Measurements from ENCODE around the gene INPP4B.
A peak's percentile ranks its signal among the peaks of the same experiment; 100 is the strongest.

The INPP4B gene

GRCh38 chr4:142383354-142383753, 462.7 kb downstream of the INPP4B start:
- Histone ChIP-seq H3K14ac (ENCODE audit: low read length in 2 of 2) (no peak overlapping the region), H3K4me2 (ENCODE audit: low read length, poor library complexity, severe bottlenecking) (no peak overlapping the region), H3K4me3 (ENCODE audit: insufficient read depth in 1 of 2, low read depth in 1 of 2, low read length in 2 of 2) (no peak overlapping the region), H2AFZ (ENCODE audit: low read depth, low read length) (no peak overlapping the region), H2BK5ac (ENCODE audit: low read depth, low read length, poor library complexity, severe bottlenecking) (no peak overlapping the region), H2BK120ac (ENCODE audit: low read depth, low read length) (no peak overlapping the region), H3K36me3 (ENCODE audit: control insufficient read depth in 1 of 2, insufficient read depth in 2 of 2, low read depth in 1 of 2, low read length in 2 of 2) (no peaks in the 10 kb centered on the region), H3K27ac (ENCODE audit: low read length, poor library complexity, severe bottlenecking) (no peak overlapping the region), H3K27me3 (ENCODE audit: control insufficient read depth in 1 of 2, insufficient read depth in 1 of 2, low read length in 2 of 2) (no peaks in the 10 kb centered on the region), H2BK15ac (ENCODE audit: low read depth, poor library complexity, severe bottlenecking) (no peak overlapping the region), H2BK12ac (ENCODE audit: low read length in 2 of 2) (no peak overlapping the region), H4K91ac (ENCODE audit: low read length) (no peak overlapping the region), H4K8ac (ENCODE audit: low read length) (no peak overlapping the region), H3K9ac (ENCODE audit: low read length) (no peak overlapping the region), H3K4ac (ENCODE audit: low read depth in 1 of 2, low read length in 2 of 2) (no peak overlapping the region), H3K18ac (ENCODE audit: low read depth in 1 of 2, low read length in 2 of 2) (no peak overlapping the region), H3K79me1 (replicated peaks; ENCODE audit: low read length, poor library complexity, severe bottlenecking) (peaks cover 5% of the 10 kb centered on the region), H3K4me1 (ENCODE audit: control insufficient read depth, insufficient read depth, low read depth, low read length) (peaks cover 3% of the 10 kb centered on the region), H3K9me3 (ENCODE audit: control insufficient read depth, low read length) (no peaks in the 10 kb centered on the region), H2AK5ac (ENCODE audit: low read length, severe bottlenecking) (no peak overlapping the region), H3K23ac (ENCODE audit: low read length in 2 of 2) (no peak overlapping the region)
- no peak for DNase-seq

- H3K4me2 ChIP-seq (ENCODE audit: low read length, poor library complexity, severe bottlenecking): no peak overlapping the region
- peak overlapping the region; percentile 2 to 47 for H2BK12ac ChIP-seq (ENCODE audit: low read length in 2 of 2)
- H3K9ac ChIP-seq (ENCODE audit: low read length): peak overlapping the region; percentile 16
- H3K4ac ChIP-seq (ENCODE audit: low read depth in 1 of 2, low read length in 2 of 2): no peak overlapping the region
- no peaks in the 10 kb centered on the region for H3K9me3 ChIP-seq (ENCODE audit: control insufficient read depth, low read length)
- H2AK5ac ChIP-seq (ENCODE audit: low read length, severe bottlenecking): peak overlapping the region; percentile 72
- H3K36me3 ChIP-seq (ENCODE audit: control insufficient read depth in 1 of 2, insufficient read depth in 2 of 2, low read depth in 1 of 2, low read length in 2 of 2): no peaks in the 10 kb centered on the region
- no peak overlapping the region for H2AFZ ChIP-seq (ENCODE audit: low read depth, low read length)
- peak overlapping the region; percentile 0 for H2BK120ac ChIP-seq (ENCODE audit: low read depth, low read length)
- peak overlapping the region; percentile 57 for H3K27ac ChIP-seq (ENCODE audit: low read length, poor library complexity, severe bottlenecking)
- no peak overlapping the region for H3K4me3 ChIP-seq (ENCODE audit: insufficient read depth in 1 of 2, low read depth in 1 of 2, low read length in 2 of 2)
- WGBS: 14% methylated on average over 4 of the region's 5 CpGs
- no peak overlapping the region for H2BK15ac ChIP-seq (ENCODE audit: low read depth, poor library complexity, severe bottlenecking)
- no peak overlapping the region for H3K14ac ChIP-seq (ENCODE audit: low read length in 2 of 2)
- peak overlapping the region; percentile 45 for H4K8ac ChIP-seq (ENCODE audit: low read length)
- H3K4me1 ChIP-seq (ENCODE audit: control insufficient read depth, insufficient read depth, low read depth, low read length): peaks cover 3% of the 10 kb centered on the region
- no peak overlapping the region for H3K23ac ChIP-seq (ENCODE audit: low read length in 2 of 2)
- peaks cover 4% of the 10 kb centered on the region for H3K79me1 ChIP-seq (replicated peaks; ENCODE audit: low read length, poor library complexity, severe bottlenecking)
- no peaks in the 10 kb centered on the region for H3K27me3 ChIP-seq (ENCODE audit: control insufficient read depth in 1 of 2, insufficient read depth in 1 of 2, low read length in 2 of 2)
- H2BK5ac ChIP-seq (ENCODE audit: low read depth, low read length, poor library complexity, severe bottlenecking): no peak overlapping the region
- H4K91ac ChIP-seq (ENCODE audit: low read length): no peak overlapping the region
- peak overlapping the region in 1 of 2 experiments; percentile 64 for H3K18ac ChIP-seq (ENCODE audit: low read depth in 1 of 2, low read length in 2 of 2)
- peak; percentile 28 for DNase-seq
Observed at GRCh38 chr4:142380052-142380602, 466.0 kb downstream of the INPP4B start.

- Histone ChIP-seq H3K18ac (ENCODE audit: low read depth in 1 of 2, low read length in 2 of 2) (no peak overlapping the region), H3K4me3 (ENCODE audit: insufficient read depth in 1 of 2, low read depth in 1 of 2, low read length in 2 of 2) (no peak overlapping the region), H3K9me3 (ENCODE audit: control insufficient read depth, low read length) (no peaks in the 10 kb centered on the region), H2BK12ac (ENCODE audit: low read length in 2 of 2) (peak overlapping the region; percentile 2 to 46), H3K4me2 (ENCODE audit: low read length, poor library complexity, severe bottlenecking) (no peak overlapping the region), H3K9ac (ENCODE audit: low read length) (peak overlapping the region; percentile 28), H3K4me1 (ENCODE audit: control insufficient read depth, insufficient read depth, low read depth, low read length) (peaks cover 3% of the 10 kb centered on the region), H3K14ac (ENCODE audit: low read length in 2 of 2) (no peak overlapping the region), H2BK15ac (ENCODE audit: low read depth, poor library complexity, severe bottlenecking) (no peak overlapping the region), H4K91ac (ENCODE audit: low read length) (no peak overlapping the region), H3K27ac (ENCODE audit: low read length, poor library complexity, severe bottlenecking) (peak overlapping the region; percentile 57), H3K79me1 (replicated peaks; ENCODE audit: low read length, poor library complexity, severe bottlenecking) (peaks cover 4% of the 10 kb centered on the region), H3K23ac (ENCODE audit: low read length in 2 of 2) (no peak overlapping the region), H3K36me3 (ENCODE audit: control insufficient read depth in 1 of 2, insufficient read depth in 2 of 2, low read depth in 1 of 2, low read length in 2 of 2) (no peaks in the 10 kb centered on the region), H2BK5ac (ENCODE audit: low read depth, low read length, poor library complexity, severe bottlenecking) (no peak overlapping the region), H3K4ac (ENCODE audit: low read depth in 1 of 2, low read length in 2 of 2) (peak overlapping the region in 1 of 2 experiments; percentile 92), H2BK120ac (ENCODE audit: low read depth, low read length) (peak overlapping the region; percentile 0), H4K8ac (ENCODE audit: low read length) (peak overlapping the region; percentile 9), H2AFZ (ENCODE audit: low read depth, low read length) (peak overlapping the region; percentile 15), H2AK5ac (ENCODE audit: low read length, severe bottlenecking) (no peak overlapping the region), H3K27me3 (ENCODE audit: control insufficient read depth in 1 of 2, insufficient read depth in 1 of 2, low read length in 2 of 2) (no peaks in the 10 kb centered on the region)
- 19% methylated on average over 4 of the region's 4 CpGs for WGBS
- DNase-seq: peak; percentile 76
Observed at GRCh38 chr4:142379277-142380051, 466.6 kb downstream of the INPP4B start.

GRCh38 chr4:142378179-142378578, 467.9 kb downstream of the INPP4B start:
- H3K79me1 ChIP-seq (replicated peaks; ENCODE audit: low read length, poor library complexity, severe bottlenecking): peaks cover 4% of the 10 kb centered on the region
- no peak overlapping the region for H4K8ac ChIP-seq (ENCODE audit: low read length)
- H4K91ac ChIP-seq (ENCODE audit: low read length): no peak overlapping the region
- no peak overlapping the region for H2BK15ac ChIP-seq (ENCODE audit: low read depth, poor library complexity, severe bottlenecking)
- 100% methylated on average over 1 of the region's 2 CpGs for WGBS
- no peak overlapping the region for H3K4me3 ChIP-seq (ENCODE audit: insufficient read depth in 1 of 2, low read depth in 1 of 2, low read length in 2 of 2)
- peak overlapping the region; percentile 57 for H3K27ac ChIP-seq (ENCODE audit: low read length, poor library complexity, severe bottlenecking)
- H3K4me2 ChIP-seq (ENCODE audit: low read length, poor library complexity, severe bottlenecking): no peak overlapping the region
- no peak overlapping the region for H2AFZ ChIP-seq (ENCODE audit: low read depth, low read length)
- H3K9ac ChIP-seq (ENCODE audit: low read length): no peak overlapping the region
- H3K36me3 ChIP-seq (ENCODE audit: control insufficient read depth in 1 of 2, insufficient read depth in 2 of 2, low read depth in 1 of 2, low read length in 2 of 2): no peaks in the 10 kb centered on the region
- H2BK12ac ChIP-seq (ENCODE audit: low read length in 2 of 2): no peak overlapping the region
- DNase-seq: no peak
- H3K27me3 ChIP-seq (ENCODE audit: control insufficient read depth in 1 of 2, insufficient read depth in 1 of 2, low read length in 2 of 2): no peaks in the 10 kb centered on the region
- H3K4ac ChIP-seq (ENCODE audit: low read depth in 1 of 2, low read length in 2 of 2): no peak overlapping the region
- no peak overlapping the region for H2BK120ac ChIP-seq (ENCODE audit: low read depth, low read length)
- no peaks in the 10 kb centered on the region for H3K9me3 ChIP-seq (ENCODE audit: control insufficient read depth, low read length)
- H3K23ac ChIP-seq (ENCODE audit: low read length in 2 of 2): no peak overlapping the region
- H2BK5ac ChIP-seq (ENCODE audit: low read depth, low read length, poor library complexity, severe bottlenecking): no peak overlapping the region
- no peak overlapping the region for H3K18ac ChIP-seq (ENCODE audit: low read depth in 1 of 2, low read length in 2 of 2)
- peak overlapping the region; percentile 39 for H2AK5ac ChIP-seq (ENCODE audit: low read length, severe bottlenecking)
- H3K14ac ChIP-seq (ENCODE audit: low read length in 2 of 2): no peak overlapping the region
- H3K4me1 ChIP-seq (ENCODE audit: control insufficient read depth, insufficient read depth, low read depth, low read length): peaks cover 3% of the 10 kb centered on the region

Data from mesenchymal stem cell (in vitro differentiated cells and primary cell).